H1 (cell line): ENCODE results near the gene C1orf116.

Experiments used
- ATF3 ChIP-seq: IDR thresholded peaks from 2 replicates; pipeline ENCODE4 v1.6.1; 2011; ENCODE audit warnings: low read depth, mild to moderate bottlenecking, low read length; ENCODE audit not compliant: insufficient read depth
- CEBPB ChIP-seq: IDR thresholded peaks from 2 replicates; pipeline ENCODE4 v1.6.1; 2012; ENCODE audit warnings: low read depth, low read length
- CTCF ChIP-seq, 3 experiments: IDR thresholded peaks; 1 replicate in 2 of 3; 2 replicates in 1 of 3; pipeline versions ENCODE4 v1.5.1 to v1.6.1; 2011; ENCODE audit warnings: low read length in 3 of 3, mild to moderate bottlenecking in 3 of 3, inconsistent platforms in 2 of 3, low read depth in 1 of 3, moderate library complexity in 1 of 3; ENCODE audit not compliant: insufficient read depth in 1 of 3; ENCODE audit errors: control extremely low read depth in 1 of 3
- EP300 ChIP-seq, 2 experiments: IDR thresholded peaks; 1 replicate in 1 of 2; 2 replicates in 1 of 2; pipeline ENCODE4 v1.6.1; 2011 to 2012; ENCODE audit warnings: low read depth in 2 of 2, low read length in 2 of 2, mild to moderate bottlenecking in 2 of 2, borderline replicate concordance in 1 of 2, inconsistent platforms in 1 of 2, moderate library complexity in 1 of 2
- JUND ChIP-seq: IDR thresholded peaks from 2 replicates; pipeline ENCODE4 v1.6.1; 2011; ENCODE audit warnings: mild to moderate bottlenecking, improper control_type of control experiment, low read length
- POLR2A ChIP-seq, 2 experiments: IDR thresholded peaks; 1 replicate in 1 of 2; 2 replicates in 1 of 2; pipeline ENCODE4 v1.6.1; 2011; ENCODE audit warnings: low read depth in 2 of 2, low read length in 2 of 2, mild to moderate bottlenecking in 2 of 2; ENCODE audit errors: control extremely low read depth in 1 of 2

- TF ChIP-seq EP300 (IDR thresholded peaks at IDR 0.05; ENCODE audit: borderline replicate concordance in 1 of 2, low read depth in 2 of 2, low read length in 2 of 2) (no peak), CTCF (IDR thresholded peaks at IDR 0.05; ENCODE audit: control extremely low read depth in 1 of 3, insufficient read depth in 1 of 3, low read depth in 1 of 3, low read length in 3 of 3) (no peak), CEBPB (no peak), POLR2A (IDR thresholded peaks at IDR 0.05; ENCODE audit: control extremely low read depth in 1 of 2, low read depth in 2 of 2, low read length in 2 of 2) (no peak), JUND (no peak), ATF3 (no peak)
These were observed 3.5 kb upstream of the C1orf116 start for GRCh38 chr1:207035877-207036551.
